ENCODE data around the gene C19orf53.
"Not testable (repeated sequence)": the region's sequence is repeated elsewhere in the genome, so short reads cannot be mapped to it uniquely, and the experiment has no call there.

The C19orf53 gene

DNA sequence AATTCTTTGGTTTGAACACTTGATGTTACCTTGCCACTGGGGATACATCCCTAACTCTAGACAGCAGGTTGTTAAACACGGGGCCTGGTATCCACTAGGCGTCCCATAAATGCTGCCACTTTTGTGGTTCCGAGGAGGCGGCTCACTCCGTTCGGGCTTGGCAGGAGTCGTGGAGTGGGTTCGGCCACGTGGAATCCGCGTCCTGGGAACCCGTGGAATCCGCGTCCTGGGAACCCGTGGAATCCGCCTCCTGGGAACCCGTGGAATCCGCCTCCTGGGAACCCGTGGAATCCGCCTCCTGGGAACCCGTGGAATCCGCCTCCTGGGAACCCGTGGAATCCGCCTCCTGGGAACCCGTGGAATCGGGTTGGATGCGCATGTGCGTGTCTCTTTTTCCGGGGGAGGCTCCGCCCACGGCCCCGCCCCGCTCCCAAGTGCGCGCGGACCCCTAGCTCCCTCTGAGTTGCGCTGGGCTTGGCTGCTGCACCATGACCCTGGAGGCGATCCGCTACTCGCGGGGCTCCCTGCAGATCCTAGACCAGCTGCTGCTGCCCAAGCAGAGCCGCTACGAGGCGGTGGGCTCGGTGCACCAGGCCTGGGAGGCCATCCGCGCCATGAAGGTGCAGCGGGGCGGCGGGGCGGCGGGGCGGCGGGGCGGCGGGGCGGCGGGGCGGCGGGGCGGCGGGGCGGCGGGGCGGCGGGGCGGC lies 10.0 kb upstream of the C19orf53 start, which contains the start of gene MRI1:
Gene MRI1 (plus strand): TSS at position 422 of the 707 bp plus-strand sequence. CDS start 67 bp downstream, at position 489.
- no peak for DNase-seq (ENCODE audit: low read depth)

DNA sequence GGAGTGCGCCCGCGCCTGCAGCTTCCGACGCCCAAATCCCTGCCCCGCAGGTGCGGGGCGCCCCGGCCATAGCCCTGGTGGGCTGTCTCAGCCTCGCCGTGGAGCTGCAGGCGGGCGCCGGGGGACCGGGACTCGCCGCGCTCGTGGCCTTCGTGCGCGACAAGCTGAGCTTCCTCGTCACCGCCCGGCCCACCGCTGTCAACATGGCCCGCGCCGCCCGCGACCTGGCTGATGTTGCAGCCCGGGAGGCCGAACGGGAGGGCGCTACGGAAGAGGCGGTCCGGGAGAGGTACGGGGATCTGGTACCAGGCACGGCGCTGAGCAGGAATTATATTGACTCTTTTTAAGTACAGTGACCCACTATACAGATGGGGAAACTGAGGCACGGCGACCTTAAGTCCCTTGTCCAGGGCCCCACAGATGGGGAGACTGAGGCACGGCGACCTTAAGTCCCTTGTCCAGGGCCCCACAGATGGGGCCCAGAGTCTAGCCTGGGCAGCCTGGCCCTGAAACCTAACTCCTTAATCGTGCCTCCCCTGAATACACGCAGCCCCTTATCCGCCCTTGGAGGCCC lies 9.3 kb upstream of the C19orf53 start:
- DNase-seq (ENCODE audit: low read depth) = no peak

DNA sequence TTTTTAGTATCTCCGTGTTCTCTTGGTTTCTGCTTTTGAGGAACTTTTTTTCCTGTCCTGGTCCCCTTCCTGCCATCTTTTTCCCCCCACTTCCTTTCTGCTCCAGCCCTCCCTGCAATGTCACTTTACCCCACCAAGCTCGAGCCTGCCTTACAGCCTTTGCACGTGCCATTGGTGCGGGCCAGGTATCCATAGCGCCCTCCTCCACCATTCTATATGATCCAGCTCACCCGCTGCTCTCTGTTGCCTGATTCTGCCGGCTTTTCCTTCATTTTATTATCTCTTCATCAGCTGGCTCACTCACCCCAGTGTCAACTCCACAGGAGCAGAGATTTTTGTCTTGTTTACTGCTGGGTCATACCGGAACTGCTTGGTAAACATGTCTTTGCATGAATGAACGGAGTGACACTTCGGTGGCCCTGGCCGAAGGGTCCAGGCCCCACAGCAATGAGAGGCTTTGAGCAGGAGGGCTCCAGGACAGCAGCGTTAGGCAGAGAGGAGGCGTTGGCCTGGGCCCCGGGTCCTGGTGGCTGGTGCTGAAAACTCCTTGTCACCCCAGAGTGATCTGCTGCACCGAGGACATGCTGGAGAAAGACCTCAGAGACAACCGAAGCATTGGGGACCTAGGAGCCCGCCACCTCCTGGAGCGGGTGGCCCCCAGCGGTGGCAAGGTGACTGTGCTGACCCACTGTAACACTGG lies 8.7 kb upstream of the C19orf53 start:
- no peak for DNase-seq (ENCODE audit: low read depth)

DNA sequence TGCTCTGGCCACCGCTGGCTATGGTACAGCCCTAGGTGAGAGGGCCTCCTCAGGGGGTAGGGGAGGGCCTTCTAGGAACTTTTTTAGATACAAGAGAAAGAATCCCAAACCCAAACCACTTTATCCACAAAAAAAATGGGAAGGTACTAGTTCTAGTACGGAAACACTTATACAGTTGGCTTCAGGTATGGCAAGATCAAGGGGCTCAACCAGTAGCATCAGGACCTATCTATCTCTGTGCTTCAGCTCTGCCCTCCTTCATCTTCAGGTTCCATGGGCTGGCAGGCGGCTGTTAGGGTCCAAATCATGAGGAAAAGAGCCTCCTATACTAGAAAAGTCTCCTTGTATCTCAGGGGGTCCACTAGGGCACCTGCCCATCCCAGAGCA lies 8.2 kb upstream of the C19orf53 start:
- no peak for DNase-seq (ENCODE audit: low read depth)

DNA sequence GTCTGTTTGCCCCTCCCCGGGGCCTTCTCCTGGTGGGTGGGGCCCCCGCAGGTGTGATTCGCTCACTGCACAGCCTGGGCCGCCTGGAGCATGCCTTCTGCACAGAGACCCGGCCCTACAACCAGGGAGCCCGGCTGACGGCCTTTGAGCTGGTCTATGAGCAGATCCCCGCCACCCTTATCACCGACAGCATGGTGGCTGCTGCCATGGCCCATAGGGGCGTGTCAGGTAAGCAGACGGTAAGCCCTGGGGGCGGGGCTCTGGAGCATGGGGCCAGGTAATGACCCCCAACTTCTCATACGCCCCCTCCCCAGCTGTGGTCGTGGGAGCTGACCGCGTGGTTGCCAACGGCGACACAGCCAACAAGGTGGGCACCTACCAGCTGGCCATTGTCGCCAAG lies 5.7 kb upstream of the C19orf53 start:
- DNase-seq (ENCODE audit: low read depth) = no peak

DNA sequence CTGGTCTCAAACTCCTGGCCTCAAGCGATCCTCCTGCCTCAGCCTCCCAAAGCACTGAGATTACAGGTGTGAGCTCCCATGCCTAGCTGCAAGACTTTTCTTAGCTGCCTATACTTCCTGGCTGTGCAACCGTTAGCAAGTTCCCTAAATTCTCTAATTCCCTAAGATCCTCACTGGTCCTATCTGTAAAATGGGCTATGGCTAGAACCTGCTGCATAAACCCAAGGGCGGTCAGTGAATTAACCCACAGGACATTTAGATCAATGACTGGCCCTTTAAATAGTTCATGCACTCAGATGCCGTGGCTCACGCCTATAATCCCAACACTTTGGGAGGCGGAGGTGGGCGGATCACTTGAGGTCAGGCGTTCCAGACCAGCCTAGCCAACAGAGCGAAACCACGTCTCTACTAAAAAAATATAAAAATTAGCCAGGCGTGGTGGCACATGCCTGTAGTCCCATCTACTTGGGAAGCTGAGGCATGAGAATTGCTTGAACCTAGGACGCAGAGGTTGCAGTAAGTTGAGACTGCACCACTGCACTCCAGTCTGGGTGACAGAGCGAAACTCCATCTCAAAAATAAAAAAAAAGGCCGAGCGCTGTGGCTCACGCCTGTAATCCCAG lies 4.1 kb upstream of the C19orf53 start:
- DNase-seq (ENCODE audit: low read depth) = no peak

DNA sequence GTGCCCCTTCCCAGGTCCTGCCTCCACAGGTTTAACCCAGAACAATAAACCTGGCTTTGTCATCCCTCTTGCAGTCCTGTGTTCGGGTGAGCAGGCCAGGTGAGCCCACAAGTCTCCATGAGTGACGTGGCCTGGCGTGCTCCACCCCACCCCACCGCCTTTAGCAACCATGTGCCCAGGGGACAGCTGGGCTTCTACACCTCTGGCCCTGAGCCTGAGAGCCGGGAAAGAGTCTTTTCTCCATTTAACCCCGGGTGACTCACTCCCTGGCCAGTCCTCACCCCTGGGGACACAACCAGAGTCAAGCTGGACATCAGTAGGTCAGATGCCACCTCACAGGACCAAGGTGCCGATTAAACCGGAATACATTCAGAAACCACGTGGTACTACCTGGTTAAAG lies 4.1 kb downstream of the C19orf53 start:
- no peak for DNase-seq (ENCODE audit: low read depth)

DNA sequence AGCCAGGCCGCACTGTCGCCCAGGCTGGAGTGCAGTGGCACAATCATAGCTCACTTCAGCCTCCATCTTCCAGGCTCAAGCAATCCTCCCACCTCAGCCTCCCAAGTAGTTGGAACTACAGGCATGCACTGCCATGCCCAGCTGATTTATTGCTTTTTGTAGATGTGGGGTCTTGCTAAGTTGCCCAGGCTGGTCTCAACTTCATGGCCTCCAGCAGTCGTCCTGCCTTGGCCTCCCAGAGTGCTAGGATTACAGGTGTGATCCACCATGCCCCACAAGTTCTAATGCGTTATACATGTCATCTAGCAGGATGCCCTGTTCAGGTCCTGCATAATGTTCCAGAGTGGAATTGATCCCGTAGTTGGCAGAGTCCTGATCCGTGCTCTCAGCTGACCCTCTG lies 4.6 kb downstream of the C19orf53 start:
- DNase-seq (ENCODE audit: low read depth) = no peak

DNA sequence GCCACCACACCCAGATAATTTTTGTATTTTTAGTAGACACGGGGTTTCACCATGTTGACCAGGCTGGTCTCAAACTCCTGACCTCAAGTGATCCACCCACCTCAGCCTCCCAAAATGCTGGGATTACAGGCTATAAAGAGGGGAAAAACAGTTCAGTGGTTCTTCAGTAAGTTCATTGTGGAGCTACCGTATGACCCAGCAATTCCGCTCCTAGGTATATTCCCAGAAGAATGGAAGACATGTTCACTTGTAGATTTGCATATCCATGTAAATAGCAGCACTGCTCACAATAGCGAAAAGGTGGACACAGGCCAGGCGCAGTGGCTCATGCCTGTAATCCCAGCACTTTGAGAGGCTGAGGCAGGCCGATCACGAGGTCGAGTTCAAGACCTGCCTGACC lies 5.5 kb downstream of the C19orf53 start:
- DNase-seq (ENCODE audit: low read depth) = not testable (repeated sequence)

DNA sequence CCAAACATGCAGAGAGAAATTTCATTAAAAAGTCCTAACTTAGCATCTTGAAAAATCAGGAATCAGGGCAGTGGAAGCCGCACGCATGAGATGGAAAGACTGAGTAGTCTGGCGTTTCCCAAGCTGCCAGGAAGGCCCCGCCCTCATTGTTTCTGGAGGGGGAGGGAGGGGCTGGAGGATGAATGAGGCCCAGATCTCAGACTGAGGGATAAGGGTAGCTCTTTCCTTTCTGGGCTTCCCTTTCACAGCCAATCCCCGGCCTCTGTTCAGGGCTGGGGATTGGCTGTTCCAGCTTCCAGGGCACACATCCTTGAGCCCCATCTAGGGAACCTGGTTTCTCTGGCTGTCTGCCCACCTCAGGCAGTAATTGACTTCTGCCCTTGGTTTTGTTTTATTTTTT lies 7.3 kb downstream of the C19orf53 start:
- DNase-seq (ENCODE audit: low read depth) = no peak

DNA sequence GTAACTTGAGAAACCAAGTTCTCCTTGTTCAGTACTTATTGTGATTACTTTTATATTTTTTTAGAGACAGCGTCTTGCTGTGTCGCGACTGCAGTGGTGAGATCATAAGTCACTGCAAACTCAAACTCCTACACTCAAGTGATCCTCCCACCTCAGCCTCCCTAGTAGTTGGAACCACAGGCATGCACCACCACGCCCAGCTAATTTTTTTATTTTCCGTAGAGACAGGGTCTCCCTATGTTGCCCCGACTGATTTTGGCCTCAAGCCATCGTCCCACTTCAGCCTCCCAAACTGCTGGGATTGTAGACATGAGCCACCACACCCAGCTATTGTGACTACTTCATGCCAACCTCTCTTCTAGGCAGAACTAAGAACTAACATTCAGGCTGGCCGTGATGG lies 8.3 kb downstream of the C19orf53 start:
- no peak for DNase-seq (ENCODE audit: low read depth)

DNA sequence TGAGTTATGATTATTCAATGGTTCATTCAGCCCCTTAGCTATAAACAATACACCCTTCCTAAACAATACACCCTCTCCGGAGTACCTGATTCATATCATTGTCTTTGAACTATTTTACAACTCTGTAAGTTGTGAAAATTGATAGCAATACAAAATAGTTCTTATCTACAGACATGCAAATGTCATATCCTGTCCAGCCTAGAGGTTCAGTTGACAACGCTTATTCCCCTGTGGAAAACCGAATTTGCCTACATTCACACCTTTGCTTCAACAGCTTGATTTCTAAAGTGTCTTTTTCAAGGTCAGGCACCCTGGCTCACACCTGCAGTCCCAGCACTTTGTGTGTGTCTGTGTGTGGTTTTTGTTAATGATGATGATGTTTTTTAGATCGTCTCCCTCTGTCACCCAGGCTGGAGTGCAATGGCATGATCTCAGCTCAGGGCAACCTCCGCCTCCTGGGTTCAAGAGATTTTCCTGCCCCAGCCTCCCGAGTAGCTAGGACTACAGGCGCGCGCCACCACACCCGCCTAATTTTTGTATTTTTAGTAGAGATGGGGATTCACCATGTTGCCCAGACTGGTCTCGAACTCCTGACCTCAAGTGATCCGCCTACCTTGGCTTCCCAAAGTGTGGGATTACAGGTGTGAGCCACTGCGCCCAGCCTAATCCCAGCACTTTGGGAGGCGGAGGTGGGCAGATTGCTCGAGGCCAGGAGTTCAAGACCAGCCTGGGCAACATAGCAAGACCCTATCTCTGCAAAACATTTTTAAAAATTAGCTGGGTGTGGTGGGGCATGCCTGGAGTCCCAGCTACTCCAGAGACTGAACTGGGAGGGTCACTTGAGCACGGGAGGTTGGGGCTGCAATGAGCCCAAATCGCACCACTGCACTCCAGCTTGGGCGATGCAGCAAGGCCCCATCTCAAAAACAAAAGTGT lies 9.6 kb downstream of the C19orf53 start:
- DNase-seq (ENCODE audit: low read depth) = no peak

DNA sequence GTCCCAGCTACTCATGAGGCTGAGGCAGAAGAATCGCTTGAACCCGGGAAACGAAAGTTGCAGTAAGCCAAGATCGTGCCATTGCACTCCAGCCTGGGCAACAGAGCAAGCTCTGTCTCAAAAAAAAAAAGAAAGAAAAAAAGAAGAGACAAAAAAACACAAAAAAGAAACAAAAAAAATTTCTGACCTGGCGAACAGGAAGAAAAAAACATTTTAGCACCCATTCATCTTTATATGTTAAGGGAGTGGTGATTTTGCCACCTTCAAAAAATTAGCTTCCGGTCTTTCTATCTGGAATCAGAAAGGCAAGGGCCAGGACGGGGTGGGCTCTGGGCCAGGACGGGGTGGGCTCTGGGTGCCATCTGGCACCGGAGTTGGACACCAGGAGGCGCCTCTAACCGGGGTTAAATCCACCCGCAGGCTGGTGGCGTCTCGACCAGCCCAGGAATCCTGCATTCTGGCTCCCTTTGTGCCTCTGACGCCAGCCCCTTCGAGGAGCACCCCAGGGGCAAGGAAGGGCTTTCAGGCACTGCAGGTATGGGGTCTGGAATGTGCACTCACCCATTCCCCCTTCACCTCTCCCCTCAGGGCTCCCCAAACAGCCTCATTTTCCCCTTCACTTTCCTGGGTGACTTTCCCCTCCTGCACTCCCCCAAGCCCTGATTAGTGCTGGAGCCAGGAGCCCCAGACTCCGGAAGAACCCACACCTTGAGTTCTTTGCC lies 10.6 kb downstream of the C19orf53 start:
- no peak for DNase-seq (ENCODE audit: low read depth)

DNA sequence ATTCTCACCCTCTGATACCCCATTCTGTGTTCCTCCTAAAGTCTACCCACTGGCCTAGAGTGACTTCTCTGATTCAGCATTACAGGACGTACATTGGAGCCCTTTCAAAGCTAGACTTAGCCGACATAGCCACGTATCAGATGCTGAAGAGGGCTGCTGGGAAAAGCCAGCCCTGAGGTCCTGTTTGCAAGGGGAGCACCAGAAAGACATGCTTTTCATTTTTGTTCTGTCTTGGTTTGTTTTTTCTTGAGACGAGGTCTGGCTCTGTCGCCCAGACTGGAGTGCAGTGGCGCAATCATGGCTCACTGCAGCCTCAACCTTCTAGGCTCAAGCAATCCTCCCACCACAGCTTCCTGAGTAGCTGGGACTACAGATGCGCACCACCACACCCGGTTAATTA lies 14.7 kb downstream of the C19orf53 start:
- DNase-seq (ENCODE audit: low read depth) = no peak

DNA sequence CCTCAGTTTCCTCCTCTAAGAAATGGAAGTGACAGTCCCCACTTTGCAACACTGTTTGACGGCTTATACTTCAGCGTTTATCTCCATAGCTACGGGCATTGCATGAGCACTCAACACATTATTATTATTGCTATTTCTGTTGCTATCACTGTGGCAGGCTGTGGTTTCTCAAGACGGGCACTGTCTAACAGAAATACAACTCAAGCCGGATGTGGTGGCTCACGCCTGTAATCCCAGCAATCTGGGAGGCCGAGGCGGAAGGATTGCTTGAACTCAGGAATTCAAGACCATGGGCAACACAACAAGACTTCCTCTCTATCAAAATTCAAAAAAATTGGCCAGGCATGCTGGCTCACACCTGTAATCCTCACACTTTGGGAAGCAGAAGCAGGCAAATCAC lies 16.1 kb downstream of the C19orf53 start:
- DNase-seq (ENCODE audit: low read depth) = no peak

DNA sequence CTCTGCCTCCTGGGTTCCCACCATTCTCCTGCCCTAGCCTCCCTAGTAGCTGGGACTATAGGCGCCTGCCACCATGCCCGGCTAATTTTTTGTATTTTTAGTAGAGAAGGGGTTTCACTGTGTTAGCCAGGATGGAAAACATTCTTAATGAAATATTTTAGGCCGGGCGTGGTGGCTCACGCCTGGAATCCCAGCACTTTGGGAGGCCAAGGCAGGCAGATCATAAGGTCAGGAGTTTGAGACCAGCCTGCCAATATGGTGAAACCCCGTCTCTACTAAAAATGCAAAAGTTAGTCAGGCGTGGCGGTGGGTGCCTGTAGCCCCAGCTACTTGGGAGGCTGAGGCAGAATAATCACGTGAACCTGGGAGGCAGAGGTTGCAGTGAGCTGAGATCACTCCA lies 19.1 kb downstream of the C19orf53 start:
- not testable (repeated sequence) for DNase-seq (ENCODE audit: low read depth)

DNA sequence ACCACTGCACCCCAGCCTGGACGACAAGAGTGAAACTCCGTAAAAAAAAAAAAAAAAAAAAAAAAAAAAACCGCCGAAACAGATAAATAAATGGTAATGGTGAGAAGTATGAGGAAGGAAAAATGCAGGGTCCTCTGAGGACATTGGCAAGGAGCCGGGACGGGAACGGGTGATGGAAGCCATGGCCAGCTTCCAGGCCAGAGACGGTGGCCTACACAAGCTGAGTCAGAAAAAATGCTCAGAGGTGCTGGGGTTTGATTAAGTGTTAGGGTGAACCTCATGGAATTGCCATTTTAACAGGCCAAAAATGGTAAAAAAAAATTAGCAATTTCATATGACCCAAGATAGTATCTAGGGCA lies 20.1 kb downstream of the C19orf53 start:
- peak; percentile 89 for DNase-seq (ENCODE audit: low read depth)

DNA sequence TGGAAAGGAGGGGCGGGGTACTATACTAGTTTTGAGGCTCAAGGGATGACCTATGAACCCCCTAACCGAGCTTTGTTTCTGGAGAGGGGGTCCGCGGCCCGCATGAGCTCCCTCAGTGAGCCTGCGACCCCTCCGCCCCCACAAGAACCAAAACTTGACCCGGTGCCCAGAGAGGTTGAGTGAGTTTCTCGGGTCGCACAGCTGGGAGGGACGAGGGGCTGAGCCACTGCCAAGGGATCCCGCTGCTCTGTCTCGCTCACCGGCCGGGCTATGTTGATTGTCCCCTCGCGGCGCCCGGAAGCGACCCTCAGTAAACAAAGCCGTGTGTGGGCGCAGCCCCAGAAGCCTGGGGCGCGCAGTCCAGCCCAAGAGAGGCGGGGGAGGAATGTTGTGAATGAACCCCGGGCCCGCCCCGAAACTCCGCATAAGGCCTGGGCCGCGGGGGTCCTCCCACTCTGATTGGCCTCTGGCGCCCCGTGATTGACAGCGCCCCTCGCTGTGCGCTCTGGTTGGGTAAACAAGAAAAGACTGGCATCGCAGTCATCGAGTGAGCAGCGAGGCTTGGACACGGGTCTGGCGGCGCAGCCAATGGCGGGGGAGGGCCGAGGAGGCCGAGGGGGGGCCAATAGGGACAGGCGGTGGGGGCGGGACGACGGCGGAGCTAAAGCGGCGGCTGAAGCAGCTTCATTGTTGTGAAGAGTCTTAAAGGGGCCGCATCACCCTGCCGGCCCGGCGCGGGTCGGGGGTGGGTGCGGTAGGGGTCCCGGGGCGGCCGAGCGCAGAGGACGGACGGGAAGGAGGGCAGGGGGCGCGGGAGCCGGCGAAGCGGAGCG lies 20.7 kb downstream of the C19orf53 start, which contains the start of gene ZSWIM4:
Gene ZSWIM4 (plus strand): TSS at position 687 of the 833 bp plus-strand sequence. CDS start 206 bp downstream, outside the sequence.
- peak; percentile 97 for DNase-seq (ENCODE audit: low read depth)

DNA sequence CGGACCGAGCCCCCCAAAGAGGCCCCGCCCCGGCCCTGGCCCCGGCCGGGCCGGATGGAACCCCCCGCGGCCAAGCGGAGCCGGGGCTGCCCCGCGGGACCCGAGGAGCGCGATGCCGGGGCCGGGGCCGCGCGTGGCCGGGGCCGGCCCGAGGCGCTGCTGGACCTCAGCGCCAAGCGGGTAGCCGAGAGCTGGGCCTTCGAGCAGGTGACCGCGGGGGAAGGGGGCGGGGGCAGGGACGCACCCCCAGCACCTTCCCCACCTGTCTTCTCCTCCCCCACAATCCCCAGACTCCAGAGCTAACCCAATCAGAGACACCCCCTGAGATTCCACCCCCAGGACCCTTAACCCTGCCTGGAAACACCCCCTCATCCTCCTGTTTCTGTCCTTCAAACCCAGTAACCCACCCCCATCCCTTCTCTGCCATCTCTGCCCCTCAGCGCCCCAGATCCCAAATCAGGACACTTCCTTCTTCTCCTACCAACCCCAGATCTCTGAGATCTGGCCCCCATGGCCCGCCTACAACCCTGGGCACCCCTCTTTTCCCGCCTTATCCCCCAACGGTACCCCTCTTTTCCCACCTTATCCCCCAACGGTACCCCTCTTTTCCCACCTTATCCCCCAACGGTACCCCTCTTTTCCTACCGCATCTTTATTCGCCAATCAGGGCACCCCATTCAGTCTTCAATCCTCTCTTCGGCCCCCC lies 21.5 kb downstream of the C19orf53 start:
- DNase-seq (ENCODE audit: low read depth) = no peak

Measured in HS-27A (cell line).